NCI-H146 treated with DMSO at 0.1 percent for 48 hours (cell line): ENCODE measurements around the gene USP14.
"Not testable (repeated sequence)": the region's sequence is repeated elsewhere in the genome, so short reads cannot be mapped to it uniquely, and the experiment has no call there.

ENCODE experiments used
- DNase-seq: peaks from one replicate; lab custom pipeline; 2025; ENCODE audit not compliant: unreplicated experiment; lab: John Stamatoyannopoulos, UW

The USP14 gene

GRCh38 chr18:158128-159036, at the start of gene USP14:
USP14 (plus strand) TSS chr18:158557; CDS start chr18:158699, 142 bp downstream.
- peak; percentile 95 for DNase-seq

- not testable (repeated sequence) for DNase-seq
Measured at GRCh38 chr18:108665-109063, 49.7 kb upstream of the USP14 start.

- not testable (repeated sequence) for DNase-seq
Measured at GRCh38 chr18:109130-109921, 49.0 kb upstream of the USP14 start.

DNA sequence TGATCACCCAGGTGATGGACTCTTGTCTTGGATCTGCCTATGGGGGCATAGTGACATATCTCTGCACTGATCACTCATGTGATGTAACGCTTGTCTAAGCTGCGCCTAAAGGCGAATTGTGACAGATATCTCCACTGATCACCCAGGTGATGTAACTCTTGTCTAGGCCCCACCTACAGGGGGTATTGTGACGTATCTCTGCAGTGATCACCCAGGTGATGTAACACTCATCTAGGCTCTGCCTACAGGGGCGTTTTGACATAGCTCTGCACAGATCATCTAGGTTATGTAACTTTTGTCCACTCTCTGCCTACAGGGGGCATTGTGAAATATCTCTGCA, 48.5 kb upstream of the USP14 start:
- DNase-seq = not testable (repeated sequence)

- DNase-seq = not testable (repeated sequence)
Measured at GRCh38 chr18:110351-111201, 47.8 kb upstream of the USP14 start.

- DNase-seq = no peak
Measured at GRCh38 chr18:111306-112014, 46.9 kb upstream of the USP14 start.

- not testable (repeated sequence) for DNase-seq
Measured at GRCh38 chr18:112015-112733, 46.2 kb upstream of the USP14 start.

GRCh38 chr18:120539-121260, 37.7 kb upstream of the USP14 start:
- not testable (repeated sequence) for DNase-seq

GRCh38 chr18:135045-135444, 23.3 kb upstream of the USP14 start:
- DNase-seq = no peak

- DNase-seq = no peak
Measured at GRCh38 chr18:136433-136832, 21.9 kb upstream of the USP14 start.

DNA sequence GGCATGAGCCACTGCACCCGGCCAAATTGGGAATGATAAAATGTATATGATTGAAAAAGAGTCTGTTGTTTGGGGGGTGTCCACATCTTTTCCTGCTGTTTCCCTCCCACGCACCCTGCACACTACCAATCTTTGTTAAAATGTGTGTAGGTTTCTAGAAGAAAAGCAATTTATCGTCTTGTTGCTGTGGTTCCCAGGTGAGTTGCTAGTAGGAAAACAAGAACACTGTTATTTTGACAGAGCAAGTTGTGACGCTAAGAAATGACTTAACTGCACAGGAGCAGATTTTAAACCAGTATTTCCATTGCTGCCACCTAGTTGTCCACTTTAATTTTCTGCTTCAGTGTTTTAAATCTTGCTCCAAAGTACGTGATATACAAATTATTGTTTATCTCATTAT, 21.0 kb upstream of the USP14 start:
- no peak for DNase-seq

- DNase-seq = no peak
Measured at GRCh38 chr18:140670-141266, 17.6 kb upstream of the USP14 start.

DNA sequence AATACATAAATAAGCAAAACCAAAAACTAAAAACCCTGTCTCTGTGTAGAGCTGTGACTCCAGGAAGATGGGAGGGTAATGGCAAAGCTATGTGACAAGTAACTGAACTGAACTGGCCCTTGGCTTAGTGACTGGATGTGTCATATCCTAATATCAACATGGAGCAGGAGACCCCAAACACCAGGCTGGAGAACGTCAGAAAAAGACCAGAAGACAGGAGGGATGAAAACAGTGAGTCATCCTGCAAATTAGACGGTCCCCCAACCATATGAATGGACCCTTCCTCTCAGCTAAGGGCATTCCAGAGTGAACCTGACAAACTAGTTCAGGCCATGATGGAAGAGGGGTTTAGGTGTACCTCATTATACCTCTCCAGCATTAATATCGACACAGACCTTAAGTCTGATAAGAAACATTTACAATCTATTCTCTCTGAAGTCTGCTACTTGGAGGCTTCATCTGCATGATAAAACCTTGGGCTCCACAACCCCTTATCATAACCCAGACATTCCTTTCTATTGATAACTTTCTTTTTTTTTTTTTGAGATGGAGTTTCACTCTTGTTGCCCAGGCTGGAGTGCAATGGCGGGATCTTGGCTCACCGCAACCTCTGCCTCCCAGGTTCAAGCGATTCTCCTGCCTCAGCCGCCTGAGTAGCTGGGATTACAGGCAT, 15.6 kb upstream of the USP14 start:
- not testable (repeated sequence) for DNase-seq

DNA sequence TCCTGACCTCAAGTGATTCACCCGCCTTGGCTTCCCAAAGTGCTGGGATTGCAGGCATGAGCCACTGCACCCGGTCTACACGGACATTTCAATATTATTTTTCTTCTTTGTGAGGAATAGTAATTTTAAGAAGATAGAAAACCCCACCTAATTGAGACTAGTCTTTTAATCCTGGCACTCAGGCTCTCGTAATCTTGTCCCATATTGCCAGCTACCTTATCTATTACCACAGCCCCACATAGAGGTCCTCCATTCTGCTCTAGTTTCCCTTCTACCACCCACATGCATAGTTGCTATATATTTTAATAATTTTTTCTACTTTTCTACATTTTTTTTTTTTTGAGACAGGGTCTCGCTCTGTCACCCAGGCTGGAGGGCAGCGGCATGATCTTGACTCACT, 9.5 kb upstream of the USP14 start:
- DNase-seq = no peak

GRCh38 chr18:154151-154550, 4.2 kb upstream of the USP14 start:
- DNase-seq = no peak

- no peak for DNase-seq
Measured at GRCh38 chr18:155688-156087, 2.7 kb upstream of the USP14 start.

- DNase-seq = no peak
Measured at GRCh38 chr18:156514-157230, 1.7 kb upstream of the USP14 start.
